ENCODE data around the gene UBAC2.
"Not testable (repeated sequence)": the region's sequence is repeated elsewhere in the genome, so short reads cannot be mapped to it uniquely, and the experiment has no call there.

Gene UBAC2

DNA sequence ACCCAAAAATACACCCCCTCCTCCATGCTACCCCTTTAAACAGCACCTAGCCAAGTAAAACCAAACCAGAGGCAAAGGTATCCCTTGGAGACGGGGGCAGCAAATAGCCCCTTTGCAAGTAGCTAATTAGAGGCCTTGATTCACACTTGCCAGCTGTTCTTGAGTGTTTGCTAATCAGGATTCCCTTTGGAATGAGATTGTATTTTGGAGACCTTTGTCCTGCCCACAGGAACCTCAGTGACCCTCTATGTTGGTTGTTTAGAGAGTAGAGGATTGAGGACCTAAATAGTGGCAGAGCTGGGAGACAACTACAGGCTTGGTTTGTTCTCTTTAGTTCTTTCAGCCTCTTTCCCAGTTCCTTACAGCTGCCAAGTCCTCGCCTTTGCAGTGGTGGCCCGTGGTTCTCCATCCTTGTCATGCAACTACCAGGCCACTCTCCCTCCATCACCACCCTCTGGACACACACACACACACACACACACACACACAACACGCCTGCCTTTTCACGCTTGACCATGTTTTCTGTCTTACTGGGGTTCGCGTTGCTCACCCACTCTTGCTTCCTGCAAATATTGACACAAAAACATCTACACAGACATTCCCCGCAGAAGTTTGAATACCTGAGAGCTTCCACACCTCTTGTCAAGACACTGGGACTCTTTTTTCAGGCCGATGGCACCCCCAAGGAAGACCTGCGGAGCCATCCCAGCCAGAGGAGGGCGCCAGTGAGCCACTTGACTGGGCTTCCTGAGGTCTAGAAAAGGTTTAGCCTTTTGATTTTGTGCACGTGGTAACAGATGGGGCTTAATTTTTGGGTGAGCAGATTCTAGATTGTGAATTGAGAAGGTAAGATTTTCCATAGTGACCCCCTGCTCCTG lies 186.5 kb downstream of the UBAC2 start:
- in situ Hi-C loops (cut with HindIII; ENCODE audit: low sequenced_read_pairs), result no loop called here

DNA sequence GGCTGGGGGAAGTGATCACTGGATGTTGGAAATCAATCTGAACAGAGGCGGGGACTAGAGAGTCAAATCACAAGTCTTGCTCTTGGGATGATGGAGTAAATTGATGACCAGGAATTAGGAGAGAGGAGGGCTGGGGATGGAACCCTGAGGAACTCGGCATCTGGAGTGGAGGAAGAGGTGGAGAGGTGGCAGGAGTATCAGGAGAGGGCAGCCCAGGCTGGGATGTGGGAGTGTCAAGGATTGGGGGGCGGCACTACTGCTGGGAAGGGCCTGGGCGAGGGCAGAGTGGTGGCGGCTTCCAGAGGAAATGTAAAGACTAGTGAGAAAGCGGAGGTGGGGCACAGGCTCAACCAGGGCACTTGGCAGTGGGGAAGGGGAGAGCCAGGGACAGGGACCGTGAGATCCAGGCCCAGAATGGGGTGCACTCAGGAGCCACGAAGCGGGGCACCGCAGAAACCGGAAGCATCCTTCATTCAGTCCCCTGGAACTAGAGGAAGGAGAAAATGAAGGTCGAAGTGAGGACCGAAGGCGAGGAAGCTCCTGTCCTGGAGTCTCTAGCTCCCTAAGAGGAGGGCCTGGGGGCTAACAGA lies 187.8 kb downstream of the UBAC2 start:
- in situ Hi-C loops (cut with HindIII; ENCODE audit: low sequenced_read_pairs), result no loop called here

DNA sequence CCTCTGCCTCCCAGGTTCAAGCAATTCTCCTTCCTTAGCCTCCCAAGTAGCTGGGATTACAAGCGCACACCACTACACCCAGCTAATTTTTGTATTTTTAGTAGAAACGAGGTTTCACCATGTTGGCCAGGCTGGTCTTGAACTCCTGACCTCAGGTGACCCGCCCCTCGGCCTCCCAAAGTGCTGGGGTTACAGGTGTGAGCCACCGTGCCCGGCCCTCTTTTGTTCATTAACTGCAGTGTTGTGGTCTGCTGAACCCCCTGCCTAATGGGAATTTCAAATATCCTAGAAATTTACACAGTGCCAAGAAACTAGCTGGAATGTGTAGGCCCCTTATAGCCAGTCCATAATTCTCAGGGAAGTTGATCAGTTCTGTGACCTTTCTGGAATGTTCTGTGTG lies 188.4 kb downstream of the UBAC2 start:
- in situ Hi-C loops (cut with HindIII; ENCODE audit: low sequenced_read_pairs), result not testable (repeated sequence)

DNA sequence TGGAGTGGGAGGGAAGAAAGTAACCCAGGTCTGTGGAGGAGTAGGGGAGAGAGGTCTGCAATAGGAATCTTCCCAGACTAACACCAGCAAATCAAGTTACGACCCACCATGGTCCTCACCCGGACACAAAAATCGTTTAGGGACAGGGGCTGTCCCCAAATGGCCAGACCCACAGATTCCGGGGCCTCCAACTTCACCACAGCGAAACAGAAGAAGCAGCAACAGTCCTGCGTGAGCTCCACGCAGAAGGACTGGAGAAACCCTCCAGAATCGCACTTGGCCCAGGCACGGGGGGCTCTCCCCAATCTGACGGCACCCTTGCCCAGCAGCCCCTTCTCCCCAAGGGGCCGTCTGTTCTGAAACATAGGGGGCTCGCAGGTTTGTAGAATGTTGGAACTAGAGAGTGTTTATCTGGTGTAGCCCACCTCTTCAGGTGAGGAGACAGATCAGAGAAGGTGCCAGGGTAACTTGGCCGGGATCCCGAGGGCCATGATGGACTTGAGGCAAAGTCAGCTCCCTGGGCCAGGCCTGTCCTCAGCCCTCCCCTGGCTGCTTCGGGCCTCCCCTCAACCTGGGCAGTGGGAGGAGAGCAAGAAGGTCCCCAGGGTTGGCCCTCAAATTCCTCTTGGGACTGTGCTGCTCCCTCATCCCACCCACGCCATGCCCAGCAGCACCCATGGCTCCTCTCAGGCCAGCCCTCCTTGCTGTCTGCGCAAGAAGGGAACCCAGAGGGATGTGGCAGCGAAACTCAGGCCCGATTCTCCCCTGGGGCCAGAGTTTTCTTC lies 189.1 kb downstream of the UBAC2 start:
- in situ Hi-C loops (cut with HindIII; ENCODE audit: low sequenced_read_pairs), result no loop called here

GRCh38 chr13:99390601-99391000 lies 189.9 kb downstream of the UBAC2 start:
- in situ Hi-C loops (cut with HindIII; ENCODE audit: low sequenced_read_pairs), result no loop called here

DNA sequence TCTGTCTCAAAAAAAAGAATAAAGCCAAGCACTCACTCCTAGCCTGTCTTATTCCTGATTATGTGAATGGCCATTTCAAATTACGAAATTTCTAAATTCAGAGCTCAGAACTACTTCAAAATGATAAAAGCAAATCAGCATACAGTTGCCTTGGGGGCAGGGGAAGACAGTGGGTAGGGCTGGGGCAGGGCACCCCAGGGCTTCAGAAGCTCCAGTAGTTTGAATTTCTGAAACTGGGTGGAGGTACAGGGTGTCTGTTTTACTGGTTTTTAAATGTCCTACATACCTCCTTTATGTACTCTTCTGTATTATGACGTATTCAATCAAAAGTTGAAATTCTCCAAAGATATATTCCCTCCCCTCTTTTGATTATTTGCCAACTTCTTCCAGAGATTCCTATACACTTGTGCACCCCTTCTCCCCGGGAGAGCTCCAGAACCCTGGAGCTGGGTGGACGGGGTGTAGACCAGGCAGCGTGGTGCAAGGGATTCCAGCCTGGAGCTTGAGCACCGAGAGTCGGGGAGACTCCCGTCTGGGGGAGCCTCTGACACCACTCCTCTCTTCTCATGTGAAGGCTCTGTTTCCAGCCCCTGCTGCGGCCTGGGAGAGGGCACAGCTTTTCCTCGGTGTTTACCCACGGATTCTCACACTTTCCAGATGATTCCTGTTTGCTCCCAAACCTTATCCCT lies 191.3 kb downstream of the UBAC2 start:
- in situ Hi-C loops (cut with HindIII; ENCODE audit: low sequenced_read_pairs), result no loop called here

- in situ Hi-C loops (cut with HindIII; ENCODE audit: low sequenced_read_pairs), result no loop called here
Observed at GRCh38 chr13:99392470-99393135, 191.9 kb downstream of the UBAC2 start.

DNA sequence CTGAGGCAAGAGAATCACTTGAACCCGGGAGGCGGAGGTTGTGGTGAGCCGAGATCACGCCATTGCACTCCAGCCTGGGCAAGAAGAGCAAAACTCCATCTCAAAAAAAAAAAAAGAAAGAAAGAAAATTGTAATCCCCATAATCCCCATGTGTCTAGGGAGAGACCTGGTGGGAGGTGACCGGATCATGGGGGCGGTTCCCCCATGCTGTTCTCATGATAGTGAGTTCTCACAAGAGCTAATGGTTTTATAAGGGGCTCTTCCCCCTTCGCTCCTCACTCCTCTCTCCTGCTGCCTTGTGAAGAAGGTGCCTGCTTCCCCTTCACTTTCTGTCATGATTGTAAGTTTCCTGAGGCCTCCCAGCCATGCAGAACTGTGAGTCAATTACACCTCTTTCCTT lies 192.7 kb downstream of the UBAC2 start:
- in situ Hi-C loops (cut with HindIII; ENCODE audit: low sequenced_read_pairs), result not testable (repeated sequence)

DNA sequence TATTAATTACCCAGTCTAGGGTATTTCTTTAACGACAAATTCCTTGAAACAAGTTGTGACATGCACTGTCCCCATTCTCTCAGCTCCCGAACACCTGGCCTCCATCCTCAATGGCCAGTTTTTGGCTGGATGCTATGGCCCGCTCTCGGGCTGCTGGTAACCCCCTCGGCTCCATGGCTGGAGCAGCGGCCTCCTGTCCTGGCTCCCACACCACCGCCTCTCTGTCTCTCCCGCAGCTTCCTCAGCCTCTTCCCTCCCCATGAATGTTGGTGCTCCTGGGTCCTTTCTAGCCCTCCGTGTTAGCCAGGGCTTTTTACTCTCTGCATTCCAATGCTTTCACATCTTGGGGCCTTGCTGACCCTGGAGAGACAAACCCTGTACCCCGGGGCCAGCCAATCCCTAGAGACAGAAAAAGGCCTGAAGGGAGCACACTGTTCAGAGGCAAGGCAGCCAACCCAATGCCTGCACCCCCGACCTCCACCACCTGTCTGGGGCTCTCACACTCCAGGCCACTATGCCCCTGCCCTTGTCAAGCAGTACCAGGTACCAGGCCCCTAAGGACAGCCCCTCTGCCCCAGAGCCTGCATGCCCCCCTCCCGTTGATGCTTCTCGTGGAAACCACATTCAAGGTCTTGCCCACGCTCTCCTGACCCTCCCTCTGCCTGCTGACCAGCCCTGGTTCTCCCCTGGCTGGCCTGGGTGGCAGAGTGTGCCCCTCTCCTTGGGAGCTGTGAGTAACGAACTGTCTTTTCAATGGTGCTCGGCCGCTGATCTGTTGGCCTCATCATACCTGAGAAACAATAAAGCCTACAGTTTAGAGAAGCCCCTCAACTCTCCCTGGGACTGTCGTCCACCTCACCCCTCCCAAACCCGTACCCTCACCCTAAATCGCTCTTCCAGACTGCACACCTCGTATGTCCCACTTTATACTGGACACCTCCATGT lies 193.4 kb downstream of the UBAC2 start:
- in situ Hi-C loops (cut with HindIII; ENCODE audit: low sequenced_read_pairs), result no loop called here

- in situ Hi-C loops (cut with HindIII; ENCODE audit: low sequenced_read_pairs), result no loop called here
Observed at GRCh38 chr13:99395436-99395835, 194.8 kb downstream of the UBAC2 start.

- in situ Hi-C loops (cut with HindIII; ENCODE audit: low sequenced_read_pairs), result no loop called here
Observed at GRCh38 chr13:99396446-99396845, 195.8 kb downstream of the UBAC2 start.

DNA sequence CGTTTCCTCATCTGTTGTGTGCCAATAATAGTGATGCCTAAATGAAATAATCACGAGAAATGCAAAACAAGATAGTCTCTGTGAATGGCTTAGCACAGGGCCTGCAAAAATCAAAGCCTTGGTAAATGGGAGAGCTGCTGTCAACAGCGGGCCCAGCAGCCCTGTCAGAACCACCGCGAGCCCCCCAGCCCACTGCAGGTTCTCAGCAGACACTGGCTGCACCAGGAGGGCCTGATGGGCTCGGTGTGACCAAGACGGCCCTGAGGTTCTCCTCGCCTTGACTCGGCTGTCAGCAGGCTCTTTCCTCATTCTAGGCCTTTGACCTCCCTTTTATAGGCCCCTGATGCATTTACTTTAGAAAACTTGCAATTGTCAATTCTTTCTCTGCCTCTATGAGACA lies 197.4 kb downstream of the UBAC2 start:
- in situ Hi-C loops (cut with HindIII; ENCODE audit: low sequenced_read_pairs), result no loop called here

GRCh38 chr13:99398916-99399622 lies 198.4 kb downstream of the UBAC2 start:
- in situ Hi-C loops (cut with HindIII; ENCODE audit: low sequenced_read_pairs), result no loop called here

DNA sequence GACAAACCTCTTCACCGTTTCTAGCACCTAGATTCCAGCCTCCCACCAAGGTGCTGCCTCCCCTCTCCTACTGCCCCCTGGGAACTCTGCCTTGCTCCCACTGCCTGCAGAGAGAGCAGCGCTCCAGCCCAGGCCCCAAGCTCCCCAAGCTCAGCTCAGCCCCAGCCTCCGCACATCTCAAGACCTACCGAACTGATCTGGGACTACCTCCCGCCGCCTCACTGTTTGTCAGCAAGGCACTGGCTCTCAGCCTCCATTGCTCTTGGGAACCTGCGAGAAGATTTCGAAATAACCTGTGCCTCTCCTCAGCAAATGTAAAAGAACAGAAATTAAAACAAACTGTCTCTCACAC lies 198.9 kb downstream of the UBAC2 start:
- in situ Hi-C loops (cut with HindIII; ENCODE audit: low sequenced_read_pairs), result no loop called here

GRCh38 chr13:99403458-99403971 lies 202.9 kb downstream of the UBAC2 start:
- in situ Hi-C loops (cut with HindIII; ENCODE audit: low sequenced_read_pairs), result no loop called here

DNA sequence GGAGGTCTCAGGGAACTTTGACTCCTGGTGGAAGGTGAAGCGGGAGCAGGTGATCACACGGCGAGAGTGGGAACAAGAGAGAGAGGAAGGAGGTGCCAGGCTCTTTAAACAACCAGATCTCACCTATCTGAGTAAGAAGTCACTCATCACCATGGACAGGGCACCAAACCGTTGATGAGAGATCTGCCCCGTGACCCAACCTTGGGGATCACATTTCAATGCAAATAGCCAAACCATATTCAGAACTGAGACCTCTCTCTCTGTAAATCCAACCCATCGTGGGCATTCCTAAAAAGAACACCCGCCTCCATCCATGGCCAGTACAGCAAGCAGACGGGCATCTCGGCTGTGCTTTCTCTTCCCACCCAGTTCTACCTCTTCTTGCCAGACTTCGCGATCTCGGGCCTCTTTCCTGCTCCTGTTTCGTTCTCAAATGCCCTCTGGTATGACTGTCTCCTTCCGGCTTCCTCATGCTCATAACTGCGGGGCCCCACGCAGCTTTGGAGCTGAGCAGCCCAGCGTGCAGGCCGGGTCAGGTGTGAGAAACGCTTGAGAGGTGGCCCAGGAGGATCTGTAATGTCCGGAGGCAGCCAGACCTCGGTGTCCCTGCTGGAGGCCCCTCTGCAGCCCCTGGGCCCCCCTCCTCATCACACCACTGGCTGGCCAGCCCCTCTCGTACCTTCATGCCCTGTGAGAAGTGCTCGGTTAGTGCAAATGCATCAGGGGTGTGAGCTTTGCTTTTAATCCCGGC lies 203.5 kb downstream of the UBAC2 start:
- in situ Hi-C loops (cut with HindIII; ENCODE audit: low sequenced_read_pairs), result no loop called here

DNA sequence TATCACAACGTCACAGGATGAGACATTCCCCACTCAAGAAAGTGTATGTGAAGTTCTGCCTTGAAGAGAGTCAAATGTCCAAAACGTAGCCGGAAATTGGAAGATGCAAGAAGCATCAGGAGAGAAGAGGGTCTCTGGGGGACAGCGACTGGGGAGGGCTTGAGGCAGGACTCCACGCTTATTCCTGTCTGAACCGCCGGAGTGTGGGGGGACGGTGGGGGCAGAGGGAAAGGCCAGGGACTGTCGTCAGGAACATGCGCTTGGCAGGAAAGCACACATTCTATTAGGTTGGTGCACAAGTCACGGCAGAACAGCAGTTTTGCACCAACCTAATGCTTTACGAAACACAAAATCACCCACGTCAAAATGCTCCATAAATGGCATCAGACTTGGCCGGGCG lies 205.3 kb downstream of the UBAC2 start:
- in situ Hi-C loops (cut with HindIII; ENCODE audit: low sequenced_read_pairs), result no loop called here

GRCh38 chr13:99406799-99407201 lies 206.1 kb downstream of the UBAC2 start:
- in situ Hi-C loops (cut with HindIII; ENCODE audit: low sequenced_read_pairs), result no loop called here
